Ascending aorta (tissue), 2 donors: ENCODE measurements around the gene MRPS35. TPM values are rescaled to one million over a fixed set of nuclear protein-coding genes. Genes with fewer than 3 reads are reported as not detected.
A peak's percentile ranks its signal among the peaks of the same experiment; 100 is the strongest.
"Not testable (repeated sequence)": the region's sequence is repeated elsewhere in the genome, so short reads cannot be mapped to it uniquely, and the experiment has no call there.

ENCODE experiments used
- DNase-seq, 2 donors: peaks; one replicate each; pipeline ENCODE4 v3.0.0-alpha.2; 2019; ENCODE audit warnings: low spot score in 2 of 2
- H3K27ac ChIP-seq, 2 donors: fragments of 200-600 bp; sonication (generic); one replicate each; pipeline ENCODE4 v1.5.1; 2016 to 2017; ENCODE audit warnings: mild to moderate bottlenecking in 1 of 2
- H3K27me3 ChIP-seq: fragments of 200-600 bp; sonication (generic); one replicate; pipeline ENCODE4 v1.5.1; 2017
- H3K36me3 ChIP-seq, 2 donors: fragments of 200-600 bp; sonication (generic); one replicate each; pipeline ENCODE4 v1.5.1; 2016
- H3K4me1 ChIP-seq, 2 donors: fragments of 200-600 bp; sonication (generic); one replicate each; pipeline ENCODE4 v1.5.1; 2016 to 2017; ENCODE audit warnings: mild to moderate bottlenecking in 1 of 2
- H3K4me3 ChIP-seq, 2 donors: fragments of 200-600 bp; sonication (generic); one replicate each; pipeline ENCODE4 v1.5.1; 2016 to 2017; ENCODE audit warnings: mild to moderate bottlenecking in 1 of 2
- H3K9me3 ChIP-seq, 2 donors: fragments of 200-600 bp; sonication (generic); one replicate each; pipeline ENCODE4 v1.5.1; 2016
- intact Hi-C: fragments of 100-400 bp; cut with DNase I; formaldehyde crosslinking; loops from one replicate; pipeline ENCODE4 v1.15.1; 2023
- total RNA-seq: library from RNA; depleted of rRNA; stranded (reverse); fragments of >200 nt; gene quantifications from one replicate; pipeline ENCODE4 v1.1.0, GENCODE V29; 2016
- TF ChIP-seq, protein P1 (sequence below), 3 experiments: fragments of 200-600 bp in 2 of 3; fragments of 450-650 bp in 1 of 3; sonication (generic) in 2 of 3; IDR thresholded peaks; one replicate each; pipeline ENCODE4 v1.5.1; 2016 to 2019; ENCODE audit warnings: antibody characterized with exemption in 3 of 3, mild to moderate bottlenecking in 1 of 3, moderate library complexity in 1 of 3

The MRPS35 gene
- total RNA-seq, 1 donor from 2014 or later = 2.7 TPM

GRCh38 chr12:27743601-27744000 lies 33.0 kb downstream of the MRPS35 start:
- DNase-seq = no peak
- no peaks in the 10 kb centered on the region for H3K27me3 ChIP-seq
- intact Hi-C loops = no loop called here
- H3K4me1 ChIP-seq = peaks cover 3 to 16% of the 10 kb centered on the region in 2 donors
- H3K27ac ChIP-seq = no peak overlapping the region
- no peak overlapping the region for H3K4me3 ChIP-seq
- H3K9me3 ChIP-seq = no peaks in the 10 kb centered on the region
- TF ChIP-seq, protein P1, sequence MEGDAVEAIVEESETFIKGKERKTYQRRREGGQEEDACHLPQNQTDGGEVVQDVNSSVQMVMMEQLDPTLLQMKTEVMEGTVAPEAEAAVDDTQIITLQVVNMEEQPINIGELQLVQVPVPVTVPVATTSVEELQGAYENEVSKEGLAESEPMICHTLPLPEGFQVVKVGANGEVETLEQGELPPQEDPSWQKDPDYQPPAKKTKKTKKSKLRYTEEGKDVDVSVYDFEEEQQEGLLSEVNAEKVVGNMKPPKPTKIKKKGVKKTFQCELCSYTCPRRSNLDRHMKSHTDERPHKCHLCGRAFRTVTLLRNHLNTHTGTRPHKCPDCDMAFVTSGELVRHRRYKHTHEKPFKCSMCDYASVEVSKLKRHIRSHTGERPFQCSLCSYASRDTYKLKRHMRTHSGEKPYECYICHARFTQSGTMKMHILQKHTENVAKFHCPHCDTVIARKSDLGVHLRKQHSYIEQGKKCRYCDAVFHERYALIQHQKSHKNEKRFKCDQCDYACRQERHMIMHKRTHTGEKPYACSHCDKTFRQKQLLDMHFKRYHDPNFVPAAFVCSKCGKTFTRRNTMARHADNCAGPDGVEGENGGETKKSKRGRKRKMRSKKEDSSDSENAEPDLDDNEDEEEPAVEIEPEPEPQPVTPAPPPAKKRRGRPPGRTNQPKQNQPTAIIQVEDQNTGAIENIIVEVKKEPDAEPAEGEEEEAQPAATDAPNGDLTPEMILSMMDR (IDR thresholded peaks at IDR 0.05) = no peak
- peaks cover 0 to 8% of the 10 kb centered on the region in 2 donors for H3K36me3 ChIP-seq

- intact Hi-C loops = loop anchor here (2.0 to 5.0 kb wide), 2 partner anchors 77 kb away; no protein-coding TSS in a partner anchor
- H3K27me3 ChIP-seq, H3K4me3 ChIP-seq, H3K36me3 ChIP-seq, DNase-seq, H3K9me3 ChIP-seq: not testable (repeated sequence)
- peaks cover 4 to 20% of the 10 kb centered on the region in 2 donors for H3K4me1 ChIP-seq
- peak overlapping the region in 1 of 2 donors; percentile 82 for H3K27ac ChIP-seq
These were observed 35.1 kb downstream of the MRPS35 start for GRCh38 chr12:27745734-27746133.

GRCh38 chr12:27747111-27747820 lies 36.6 kb downstream of the MRPS35 start:
- TF ChIP-seq, protein P1 (IDR thresholded peaks at IDR 0.05) = no peak
- no peaks in the 10 kb centered on the region for H3K27me3 ChIP-seq
- H3K9me3 ChIP-seq = no peaks in the 10 kb centered on the region
- no peak for DNase-seq
- H3K27ac ChIP-seq = peak overlapping the region; percentile 82 to 92
- H3K4me3 ChIP-seq = peak overlapping the region; percentile 12 to 21
- peaks cover 4 to 5% of the 10 kb centered on the region in 2 donors for H3K36me3 ChIP-seq
- intact Hi-C loops = loop anchor here (2.0 to 5.0 kb wide), 2 partner anchors 75 to 78 kb away; no protein-coding TSS in a partner anchor
- H3K4me1 ChIP-seq = peaks cover 4 to 20% of the 10 kb centered on the region in 2 donors

GRCh38 chr12:27751386-27752047 lies 40.9 kb downstream of the MRPS35 start:
- intact Hi-C loops = no loop called here
- no peak for DNase-seq
- H3K4me1 ChIP-seq = peaks cover 4 to 19% of the 10 kb centered on the region in 2 donors
- peaks cover 3 to 29% of the 10 kb centered on the region in 2 donors for H3K36me3 ChIP-seq
- no peak overlapping the region for H3K27ac ChIP-seq
- H3K27me3 ChIP-seq = no peaks in the 10 kb centered on the region
- H3K4me3 ChIP-seq = no peak overlapping the region
- TF ChIP-seq, protein P1 (IDR thresholded peaks at IDR 0.05) = no peak
- H3K9me3 ChIP-seq = no peaks in the 10 kb centered on the region

GRCh38 chr12:27754795-27755194 lies 44.2 kb downstream of the MRPS35 start:
- H3K4me1 ChIP-seq = no peaks in the 10 kb centered on the region
- H3K36me3 ChIP-seq = peaks cover 3 to 29% of the 10 kb centered on the region in 2 donors
- no peaks in the 10 kb centered on the region for H3K27me3 ChIP-seq
- TF ChIP-seq, protein P1 (IDR thresholded peaks at IDR 0.05) = no peak
- H3K27ac ChIP-seq = no peak overlapping the region
- H3K9me3 ChIP-seq = no peaks in the 10 kb centered on the region
- no peak overlapping the region for H3K4me3 ChIP-seq
- no peak for DNase-seq
- intact Hi-C loops = no loop called here

GRCh38 chr12:27756670-27757195 lies 46.1 kb downstream of the MRPS35 start:
- Histone ChIP-seq H3K4me3 (no peak overlapping the region), H3K36me3 (peaks cover 3 to 26% of the 10 kb centered on the region in 2 donors), H3K4me1 (no peaks in the 10 kb centered on the region), H3K27ac (no peak overlapping the region), H3K9me3 (no peaks in the 10 kb centered on the region), H3K27me3 (no peaks in the 10 kb centered on the region)
- TF ChIP-seq, protein P1 (IDR thresholded peaks at IDR 0.05) = no peak
- intact Hi-C loops = no loop called here
- no peak for DNase-seq
